Hepatocyte (in vitro differentiated cells): ENCODE measurements around the gene SRSF7. TPM values are rescaled to one million over a fixed set of nuclear protein-coding genes. Genes with fewer than 3 reads are reported as not detected.

Source experiments
- DNase-seq: peaks from one replicate; pipeline ENCODE4 v3.0.0-alpha.2; 2016; ENCODE audit warnings: low spot score
- H2AFZ ChIP-seq: fragments of 200-600 bp; sonication (generic); 2 replicates; pipeline ENCODE4 v1.6.0; 2016; ENCODE audit warnings: antibody characterized with exemption, mild to moderate bottlenecking
- H3K27ac ChIP-seq: fragments of 200-600 bp; sonication (generic); 2 replicates; pipeline ENCODE4 v1.5.1; 2016; ENCODE audit warnings: mild to moderate bottlenecking
- H3K27me3 ChIP-seq: fragments of 200-600 bp; sonication (generic); 2 replicates; pipeline ENCODE4 v1.6.1; 2016
- H3K36me3 ChIP-seq: fragments of 200-600 bp; sonication (generic); replicated peaks from 2 replicates; pipeline ENCODE4 v1.5.1; 2016; ENCODE audit warnings: low read depth; ENCODE audit not compliant: insufficient read depth
- H3K4me1 ChIP-seq: fragments of 200-600 bp; sonication (generic); 2 replicates; pipeline ENCODE4 v1.5.1; 2016; ENCODE audit warnings: mild to moderate bottlenecking, moderate library complexity; ENCODE audit not compliant: insufficient read depth
- H3K4me2 ChIP-seq: fragments of 200-600 bp; sonication (generic); 2 replicates; pipeline ENCODE4 v1.6.0; 2016
- H3K4me3 ChIP-seq: fragments of 200-600 bp; sonication (generic); 2 replicates; pipeline ENCODE4 v1.5.1; 2016; ENCODE audit warnings: mild to moderate bottlenecking
- H3K79me2 ChIP-seq: fragments of 200-600 bp; sonication (generic); 2 replicates; pipeline ENCODE4 v1.6.0; 2017; ENCODE audit warnings: mild to moderate bottlenecking
- H3K9me2 ChIP-seq: fragments of 200-600 bp; sonication (generic); replicated peaks from 2 replicates; pipeline ENCODE4 v1.6.0; 2017; ENCODE audit warnings: mild to moderate bottlenecking; ENCODE audit not compliant: insufficient read depth
- H3K9me3 ChIP-seq: fragments of 200-600 bp; sonication (generic); 2 replicates; pipeline ENCODE4 v1.5.1; 2016; ENCODE audit warnings: low read depth, mild to moderate bottlenecking
- H4K20me1 ChIP-seq: fragments of 200-600 bp; sonication (generic); 2 replicates; pipeline ENCODE4 v1.6.0; 2016; ENCODE audit warnings: mild to moderate bottlenecking; ENCODE audit not compliant: insufficient read depth, poor library complexity, severe bottlenecking
- CTCF ChIP-seq: fragments of 200-600 bp; sonication (generic); IDR thresholded peaks from 2 replicates; pipeline ENCODE4 v1.5.1; 2016; ENCODE audit warnings: antibody characterized with exemption, mild to moderate bottlenecking; ENCODE audit not compliant: poor library complexity
- EZH2 ChIP-seq: fragments of 200-600 bp; sonication (generic); IDR thresholded peaks from 2 replicates; pipeline ENCODE4 v1.6.1; 2016; ENCODE audit warnings: antibody characterized with exemption, mild to moderate bottlenecking, borderline replicate concordance
- EZH2phosphoT487 ChIP-seq: fragments of 200-600 bp; sonication (generic); IDR thresholded peaks from one replicate; pipeline ENCODE4 v1.6.1; 2018; ENCODE audit warnings: antibody characterized with exemption, mild to moderate bottlenecking, low read depth, moderate library complexity; ENCODE audit not compliant: unreplicated experiment, severe bottlenecking
- WGBS: methylation state at CpG from one replicate; pipeline ENCODE4 v1.1.6; 2016; ENCODE audit warnings: low lambda C conversion rate; ENCODE audit errors: missing lambda C conversion rate; 5-methylcytosine and 5-hydroxymethylcytosine counted together
- polyA plus RNA-seq: library from polyadenylated mRNA; unstranded; fragments of >200 nt; fragmentation: Nextera tagmentation; extraction: Ambion mirVana; gene quantifications from 2 replicates; pipeline ENCODE4 v1.2.1, GENCODE V29; 2016
- total RNA-seq: library from RNA; depleted of rRNA; stranded (reverse); fragments of >200 nt; gene quantifications from 2 replicates; pipeline ENCODE4 v1.2.3, GENCODE V29; 2014

SRSF7 gene
- total and polyA plus RNA-seq, 2 experiments from 2014 or later: 113 to 147 TPM

DNA sequence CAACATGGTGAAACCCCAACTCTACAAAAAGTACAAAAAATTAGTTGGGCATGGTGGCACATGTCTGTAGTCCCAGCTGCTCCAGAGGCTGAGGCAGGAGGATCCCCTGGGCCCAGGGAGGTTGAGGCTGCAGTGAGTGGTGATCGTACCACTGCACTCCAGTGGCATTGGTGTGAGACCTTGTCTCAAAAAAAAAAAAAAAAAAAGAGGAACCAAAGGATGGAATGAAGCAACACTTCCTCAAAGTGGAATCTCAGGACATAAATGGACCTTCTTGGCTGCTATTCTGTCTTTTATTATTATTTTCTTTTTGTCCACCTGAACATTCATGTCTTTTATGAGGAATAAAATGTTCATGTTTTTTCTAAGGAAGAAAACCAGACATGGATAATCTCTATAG, 40.6 kb upstream of the SRSF7 start:
- no peaks in the 10 kb centered on the region for H3K36me3 ChIP-seq
- no peak overlapping the region for H3K4me2 ChIP-seq
- no peaks in the 10 kb centered on the region for H3K79me2 ChIP-seq
- H2AFZ ChIP-seq: no peak overlapping the region
- 89% methylated on average over 1 of the region's 1 CpG for WGBS
- no peak for TF ChIP-seq EZH2phosphoT487
- TF ChIP-seq CTCF: no peak
- TF ChIP-seq EZH2: no peak
- H3K4me1 ChIP-seq: peaks cover 13% of the 10 kb centered on the region
- DNase-seq: no peak
- no peak overlapping the region for H3K4me3 ChIP-seq
- H4K20me1 ChIP-seq: no peaks in the 10 kb centered on the region
- H3K9me2 ChIP-seq: no peaks in the 10 kb centered on the region
- no peaks in the 10 kb centered on the region for H3K27me3 ChIP-seq
- no peaks in the 10 kb centered on the region for H3K9me3 ChIP-seq
- no peak overlapping the region for H3K27ac ChIP-seq

- H3K36me3 ChIP-seq: no peaks in the 10 kb centered on the region
- TF ChIP-seq EZH2phosphoT487 (no peak), CTCF (no peak), EZH2 (no peak)
- no peaks in the 10 kb centered on the region for H4K20me1 ChIP-seq
- H3K79me2 ChIP-seq: no peaks in the 10 kb centered on the region
- no peak for DNase-seq
- no peak overlapping the region for H3K4me3 ChIP-seq
- no peaks in the 10 kb centered on the region for H3K27me3 ChIP-seq
- no peak overlapping the region for H2AFZ ChIP-seq
- no peak overlapping the region for H3K4me2 ChIP-seq
- 75% methylated on average over 14 of the region's 14 CpGs for WGBS
- H3K27ac ChIP-seq: peak overlapping the region; percentile 27
- no peaks in the 10 kb centered on the region for H3K9me3 ChIP-seq
- H3K9me2 ChIP-seq: no peaks in the 10 kb centered on the region
- peaks cover 13% of the 10 kb centered on the region for H3K4me1 ChIP-seq
Observed at GRCh38 chr2:38789691-38790090, 38.5 kb upstream of the SRSF7 start.

DNA sequence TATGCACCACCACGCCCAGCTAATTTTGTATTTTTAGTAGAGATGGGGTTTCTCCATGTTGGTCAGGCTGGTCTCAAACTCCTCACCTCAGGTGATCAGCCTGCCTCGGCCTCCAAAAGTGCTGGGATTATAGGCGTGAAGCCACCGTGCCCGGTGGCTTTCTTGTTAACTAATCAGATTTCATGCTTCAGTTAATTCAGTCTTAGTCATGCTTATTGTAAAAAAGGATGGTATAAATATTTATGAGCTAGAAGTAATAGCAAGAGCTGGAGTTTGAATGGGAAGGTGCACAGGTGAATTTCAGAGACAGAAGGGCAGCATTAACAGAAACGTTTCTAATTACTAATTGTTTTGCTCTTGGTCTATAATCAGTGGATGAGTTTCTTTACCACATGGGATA, 37.1 kb upstream of the SRSF7 start:
- Histone ChIP-seq H2AFZ (no peak overlapping the region), H3K36me3 (no peaks in the 10 kb centered on the region), H4K20me1 (no peaks in the 10 kb centered on the region), H3K9me3 (no peaks in the 10 kb centered on the region), H3K9me2 (no peaks in the 10 kb centered on the region), H3K27me3 (no peaks in the 10 kb centered on the region), H3K4me1 (peaks cover 7% of the 10 kb centered on the region), H3K4me3 (no peak overlapping the region), H3K4me2 (no peak overlapping the region), H3K27ac (no peak overlapping the region), H3K79me2 (no peaks in the 10 kb centered on the region)
- TF ChIP-seq EZH2: no peak
- no peak for DNase-seq
- 93% methylated on average over 6 of the region's 6 CpGs for WGBS

DNA sequence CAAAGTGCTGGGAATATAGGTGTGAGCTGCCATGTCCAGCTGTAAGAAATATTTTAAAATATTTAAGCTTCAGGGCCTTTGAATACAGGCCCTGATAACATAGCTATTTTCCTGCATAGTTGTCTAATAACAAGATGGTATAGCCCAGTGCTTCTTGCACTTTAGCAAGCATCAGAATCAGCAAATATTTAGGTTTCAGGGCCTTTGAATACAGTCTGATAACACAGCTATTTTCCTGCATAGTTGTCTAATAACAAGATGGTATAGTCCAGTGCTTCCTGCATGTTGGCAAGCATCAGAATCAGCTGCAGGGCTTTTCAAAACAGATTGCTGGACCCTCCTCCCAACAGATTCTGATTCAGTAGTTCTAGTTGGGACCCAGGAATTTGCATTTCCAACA, 32.4 kb upstream of the SRSF7 start:
- Histone ChIP-seq H3K4me3 (no peak overlapping the region), H3K27me3 (no peaks in the 10 kb centered on the region), H3K36me3 (no peaks in the 10 kb centered on the region), H3K4me1 (peaks cover 6% of the 10 kb centered on the region), H3K27ac (peak overlapping the region; percentile 24), H3K9me3 (no peaks in the 10 kb centered on the region), H3K4me2 (no peak overlapping the region), H3K79me2 (peaks cover 7% of the 10 kb centered on the region), H2AFZ (no peak overlapping the region), H4K20me1 (no peaks in the 10 kb centered on the region), H3K9me2 (no peaks in the 10 kb centered on the region)
- no peak for TF ChIP-seq EZH2phosphoT487
- no peak for TF ChIP-seq EZH2
- no peak for TF ChIP-seq CTCF
- DNase-seq: no peak
